Endothelial cell (in vitro differentiated cells): ENCODE results near the gene SPPL3. TPM values are rescaled to one million over a fixed set of nuclear protein-coding genes. Genes with fewer than 3 reads are reported as not detected.
A peak's percentile ranks its signal among the peaks of the same experiment; 100 is the strongest.

Experiments
- DNase-seq: peaks from one replicate; pipeline ENCODE4 v3.0.0; 2021; ENCODE audit warnings: low spot score
- H3K27ac Mint-ChIP-seq: one replicate; pipeline ENCODE4 v1.8.0; 2021; ENCODE audit warnings: mixed read lengths, inconsistent platforms; ENCODE audit not compliant: unreplicated experiment
- H3K27me3 Mint-ChIP-seq: one replicate; pipeline ENCODE4 v1.8.0; 2021; ENCODE audit warnings: mild to moderate bottlenecking, moderate library complexity, mixed read lengths, inconsistent platforms; ENCODE audit not compliant: unreplicated experiment
- H3K36me3 Mint-ChIP-seq: one replicate; pipeline ENCODE4 v1.8.0; 2021; ENCODE audit warnings: mild to moderate bottlenecking, low read depth, mixed read lengths, inconsistent platforms; ENCODE audit not compliant: unreplicated experiment
- H3K4me1 Mint-ChIP-seq: one replicate; pipeline ENCODE4 v1.8.0; 2021; ENCODE audit warnings: mild to moderate bottlenecking, mixed read lengths, inconsistent platforms; ENCODE audit not compliant: unreplicated experiment
- H3K4me3 Mint-ChIP-seq: one replicate; pipeline ENCODE4 v1.8.0; 2021; ENCODE audit warnings: mild to moderate bottlenecking, mixed read lengths, inconsistent platforms; ENCODE audit not compliant: unreplicated experiment
- H3K9me3 Mint-ChIP-seq: one replicate; pipeline ENCODE4 v1.8.0; 2021; ENCODE audit warnings: mixed read lengths, inconsistent platforms; ENCODE audit not compliant: unreplicated experiment
- CTCF ChIP-seq: fragments of 200-600 bp; sonication (generic); IDR thresholded peaks from one replicate; pipeline ENCODE4 v1.5.0; 2021; ENCODE audit warnings: antibody characterized with exemption; ENCODE audit not compliant: unreplicated experiment
- total RNA-seq: library from RNA; stranded (reverse); fragmentation: NEBNext Ultra II Directional; extraction: Animal tissue kit (Norgen Biotek cat#: 25700); gene quantifications from one replicate; pipeline ENCODE4 v1.2.1, GENCODE V29; 2021; ENCODE audit not compliant: unreplicated experiment

Gene SPPL3
- total RNA-seq, 1 donor from 2014 or later = 55.4 TPM

- no peak overlapping the region for H3K27ac Mint-ChIP-seq
- H3K4me3 Mint-ChIP-seq = no peak overlapping the region
- no peak for DNase-seq
- peaks cover 32% of the 10 kb centered on the region for H3K36me3 Mint-ChIP-seq
- no peaks in the 10 kb centered on the region for H3K9me3 Mint-ChIP-seq
- no peaks in the 10 kb centered on the region for H3K27me3 Mint-ChIP-seq
- peaks cover 7% of the 10 kb centered on the region for H3K4me1 Mint-ChIP-seq
- no peak for TF ChIP-seq CTCF
Measured at GRCh38 chr12:120791669-120792176, 112.4 kb downstream of the SPPL3 start.

DNA sequence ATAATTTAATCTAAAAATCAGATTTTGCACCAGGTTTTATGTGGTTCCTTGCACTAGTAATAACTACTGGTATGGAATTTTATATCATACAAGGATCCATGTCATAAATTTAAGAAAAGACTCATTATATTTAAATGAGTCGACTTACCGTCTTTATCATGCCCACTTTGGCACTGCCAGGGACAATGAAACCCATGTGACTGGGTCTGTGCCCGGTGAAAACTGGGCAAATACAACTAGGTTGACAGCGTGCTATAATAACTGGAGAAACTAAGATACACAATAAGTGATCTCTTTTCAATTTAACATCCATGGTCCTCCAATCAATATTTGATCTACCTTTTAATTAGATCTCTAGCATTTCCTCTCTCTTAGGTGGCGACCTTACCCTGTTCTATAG, 114.0 kb downstream of the SPPL3 start:
- no peak for DNase-seq
- H3K27ac Mint-ChIP-seq = no peak overlapping the region
- no peaks in the 10 kb centered on the region for H3K27me3 Mint-ChIP-seq
- peaks cover 16% of the 10 kb centered on the region for H3K36me3 Mint-ChIP-seq
- TF ChIP-seq CTCF = no peak
- H3K4me3 Mint-ChIP-seq = no peak overlapping the region
- H3K9me3 Mint-ChIP-seq = no peaks in the 10 kb centered on the region
- peaks cover 12% of the 10 kb centered on the region for H3K4me1 Mint-ChIP-seq

DNA sequence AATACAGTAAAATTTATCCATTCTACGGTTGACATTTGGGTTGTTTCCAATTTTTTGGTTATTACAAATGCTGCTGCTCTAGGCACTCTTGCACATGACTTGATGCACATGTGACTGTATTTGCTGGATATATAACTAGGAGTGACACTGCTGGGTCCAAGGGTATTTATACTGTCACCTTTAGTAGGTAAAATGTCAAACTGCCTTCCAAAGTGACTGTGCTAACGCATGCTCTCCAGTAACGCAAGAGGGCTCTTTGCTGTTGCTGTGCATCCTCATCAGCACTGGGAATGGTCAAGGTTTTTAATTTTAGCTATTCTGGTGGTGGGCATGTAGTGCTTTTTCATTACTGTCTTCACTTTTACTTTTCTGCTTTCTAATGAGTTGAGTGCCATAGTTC, 116.3 kb downstream of the SPPL3 start:
- no peak for TF ChIP-seq CTCF
- Mint-ChIP-seq H3K4me1 (peaks cover 26% of the 10 kb centered on the region), H3K27me3 (no peaks in the 10 kb centered on the region), H3K4me3 (no peak overlapping the region), H3K36me3 (peaks cover 11% of the 10 kb centered on the region), H3K27ac (no peak overlapping the region), H3K9me3 (no peaks in the 10 kb centered on the region)
- no peak for DNase-seq

- no peak overlapping the region for H3K27ac Mint-ChIP-seq
- no peak for DNase-seq
- H3K4me3 Mint-ChIP-seq = no peak overlapping the region
- peaks cover 12% of the 10 kb centered on the region for H3K36me3 Mint-ChIP-seq
- peaks cover 29% of the 10 kb centered on the region for H3K4me1 Mint-ChIP-seq
- no peaks in the 10 kb centered on the region for H3K9me3 Mint-ChIP-seq
- no peaks in the 10 kb centered on the region for H3K27me3 Mint-ChIP-seq
- TF ChIP-seq CTCF = no peak
Measured at GRCh38 chr12:120784804-120785203, 119.4 kb downstream of the SPPL3 start.

- H3K9me3 Mint-ChIP-seq = no peaks in the 10 kb centered on the region
- H3K27ac Mint-ChIP-seq = peak overlapping the region; percentile 86
- no peak overlapping the region for H3K4me3 Mint-ChIP-seq
- H3K4me1 Mint-ChIP-seq = peaks cover 29% of the 10 kb centered on the region
- no peaks in the 10 kb centered on the region for H3K27me3 Mint-ChIP-seq
- H3K36me3 Mint-ChIP-seq = peaks cover 7% of the 10 kb centered on the region
- no peak for DNase-seq
- no peak for TF ChIP-seq CTCF
Measured at GRCh38 chr12:120783197-120783596, 121.0 kb downstream of the SPPL3 start.
